K562 (cell line): ENCODE results near the gene OPCML. TPM values are rescaled to one million over a fixed set of nuclear protein-coding genes. Genes with fewer than 3 reads are reported as not detected.

ENCODE experiments used
- ATAC-seq: fragments of 200-7000 bp; cut with Tn5 transposase; 3 replicates; pipeline ENCODE4 v1.9.1; 2020; ENCODE audit warnings: moderate library complexity
- BruUV-seq: library from RNA; stranded (reverse); fragments of 400-500 nt; replicated peaks from 2 replicates; lab custom pipeline; 2021; lab: Mats Ljungman, UMichigan
- CTCF ChIA-PET: fragments of 300-600 bp; formaldehyde crosslinking; extraction: SDS; loops from one replicate; lab custom pipeline; 2021; ENCODE audit warnings: low intra/inter-chr PET ratio; lab: Yijun Ruan, JAX
- POLR2A ChIA-PET: fragments of 300-600, 350-650 bp; sonication (Branson Sonifier 250); formaldehyde crosslinking; extraction: SDS; loops from one replicate; lab custom pipeline; 2021; ENCODE audit warnings: antibody characterized with exemption, inconsistent platforms; lab: Yijun Ruan, JAX
- DNase-seq, 4 experiments: peaks; one replicate each; pipeline versions ENCODE4 v3.0.0 to v3.0.0-alpha.2; 2011 to 2018; ENCODE audit warnings: low spot score in 3 of 4, mixed read lengths in 3 of 4; ENCODE audit errors: extremely low read depth in 1 of 4
- FAIRE-seq: peaks from 2 replicates; lab custom pipeline; 2011; peaks lifted over from hg19 to GRCh38; lab: Jason Lieb, UNC
- H2AFZ ChIP-seq: 2 replicates; pipeline ENCODE4 v1.6.0; 2011; ENCODE audit warnings: low read depth, low read length, control low read depth, inconsistent platforms
- H3K27ac ChIP-seq: fragments of 200-600 bp; 3 replicates; pipeline ENCODE4 v1.8.0; 2011; ENCODE audit warnings: low read depth, mild to moderate bottlenecking, control low read depth, inconsistent platforms, low read length, moderate library complexity, mixed read lengths; ENCODE audit errors: extremely low read depth
- H3K27me3 ChIP-seq, 2 experiments: fragments of 300-600 bp in 1 of 2; 2 replicates in 1 of 2; 3 replicates in 1 of 2; pipeline versions ENCODE4 v1.6.0 to v1.8.0; 2011; ENCODE audit warnings: inconsistent platforms in 2 of 2, low read length in 2 of 2, mild to moderate bottlenecking in 1 of 2, mixed read lengths in 1 of 2, moderate library complexity in 1 of 2; ENCODE audit not compliant: control insufficient read depth in 2 of 2, insufficient read depth in 2 of 2
- H3K36me3 ChIP-seq: fragments of 300-600 bp; 3 replicates; pipeline ENCODE4 v1.8.0; 2011; ENCODE audit warnings: mild to moderate bottlenecking, low read length, inconsistent platforms; ENCODE audit not compliant: control insufficient read depth, insufficient read depth
- H3K4me1 ChIP-seq, 2 experiments: fragments of 200-600 bp in 1 of 2; replicated peaks in 1 of 2; 2 replicates in 1 of 2; 3 replicates in 1 of 2; pipeline versions ENCODE4 v1.5.1 to v1.8.0; 2011; ENCODE audit warnings: inconsistent platforms in 2 of 2, low read length in 2 of 2, mild to moderate bottlenecking in 1 of 2, mixed read lengths in 1 of 2, moderate library complexity in 1 of 2; ENCODE audit not compliant: control insufficient read depth in 2 of 2, insufficient read depth in 2 of 2
- H3K4me2 ChIP-seq: 2 replicates; pipeline ENCODE4 v1.6.1; 2011; ENCODE audit warnings: low read length, control low read depth, inconsistent platforms, mixed read lengths; ENCODE audit not compliant: insufficient read depth
- H3K4me3 ChIP-seq: fragments of 200-600 bp; sonication (generic), shearing (Covaris generic); 2 replicates; pipeline ENCODE4 v1.5.1; 2016; ENCODE audit warnings: control low read depth, inconsistent platforms
- H3K79me2 ChIP-seq: fragments of 200-600 bp; 3 replicates; pipeline ENCODE4 v1.8.0; 2011; ENCODE audit warnings: low read length, inconsistent platforms; ENCODE audit not compliant: control insufficient read depth, insufficient read depth
- H3K9ac ChIP-seq, 2 experiments: 2 replicates each; pipeline versions ENCODE4 v1.6.0 to v1.6.1; 2011; ENCODE audit warnings: low read depth in 2 of 2, low read length in 2 of 2, control low read depth in 1 of 2, inconsistent platforms in 1 of 2, mild to moderate bottlenecking in 1 of 2, mixed read lengths in 1 of 2; ENCODE audit not compliant: insufficient read depth in 1 of 2
- H3K9me1 ChIP-seq: one replicate; pipeline ENCODE4 v1.6.0; 2011; ENCODE audit warnings: inconsistent platforms, mild to moderate bottlenecking, low read length, moderate library complexity; ENCODE audit not compliant: control insufficient read depth, insufficient read depth
- H3K9me3 ChIP-seq: replicated peaks from 2 replicates; pipeline ENCODE4 v1.5.1; 2011; ENCODE audit warnings: low read depth, low read length, inconsistent platforms; ENCODE audit not compliant: control insufficient read depth, insufficient read depth
- H4K20me1 ChIP-seq: replicated peaks from 2 replicates; pipeline ENCODE4 v1.6.1; 2011; ENCODE audit warnings: low read length, inconsistent platforms, mixed read lengths; ENCODE audit not compliant: control insufficient read depth, insufficient read depth
- CEBPZ ChIP-seq: fragments of 150-350 bp; IDR thresholded peaks from 2 replicates; pipeline ENCODE4 v1.6.1; 2014; ENCODE audit warnings: low read depth, mild to moderate bottlenecking, low read length, borderline replicate concordance
- DEAF1 ChIP-seq: fragments of 450-650 bp; formaldehyde crosslinking; IDR thresholded peaks from 2 replicates; pipeline ENCODE4 v1.4.0; 2020; ENCODE audit warnings: mild to moderate bottlenecking, moderate library complexity
- E2F3 ChIP-seq: fragments of 250-450 bp; sonication (Bioruptor Pico); IDR thresholded peaks from 2 replicates; pipeline ENCODE4 v1.4.0; 2020; ENCODE audit warnings: mild to moderate bottlenecking
- ETV6 ChIP-seq, 3 experiments: fragments of 150-350 bp in 1 of 3; sonication (generic) in 1 of 3; formaldehyde crosslinking in 1 of 3; IDR thresholded peaks; 2 replicates each; pipeline versions ENCODE4 v1.6.1 to v1.8.0; 2014 to 2022; ENCODE audit warnings: borderline replicate concordance in 2 of 3, low read depth in 2 of 3, antibody characterized with exemption in 1 of 3, low read length in 1 of 3, mild to moderate bottlenecking in 1 of 3, missing genetic modification reagents in 1 of 3
- SRSF9 ChIP-seq: fragments of 200-400 bp; formaldehyde crosslinking; IDR thresholded peaks from 2 replicates; pipeline ENCODE4 v1.6.1; 2017; ENCODE audit warnings: low read depth, low read length, borderline replicate concordance
- ZBTB40 ChIP-seq, 2 experiments: fragments of 450-650 bp in 1 of 2; sonication (generic) in 1 of 2; formaldehyde crosslinking in 1 of 2; IDR thresholded peaks; 2 replicates each; pipeline versions ENCODE4 v1.7.1 to v1.9.0; 2016 to 2022; ENCODE audit warnings: inconsistent platforms in 1 of 2, mild to moderate bottlenecking in 1 of 2, missing genetic modification reagents in 1 of 2
- ZNF217 ChIP-seq: sonication (generic); formaldehyde crosslinking; IDR thresholded peaks from 2 replicates; pipeline ENCODE4 v1.8.0; 2022; ENCODE audit warnings: mild to moderate bottlenecking, missing genetic modification reagents
- WGBS: fragments of 100-300 bp; shearing (Covaris generic); methylation state at CpG from one replicate; pipeline ENCODE4 v1.1.6; 2016; ENCODE audit warnings: low coverage, mixed read lengths; ENCODE audit not compliant: insufficient coverage; ENCODE audit errors: missing lambda C conversion rate; 5-methylcytosine and 5-hydroxymethylcytosine counted together
- in situ Hi-C: fragments of 300-500 bp; cut with MboI; formaldehyde crosslinking; loops from 4 replicates; pipeline ENCODE4 v1.15.0; 2018; ENCODE audit warnings: inconsistent platforms, mixed read lengths
- intact Hi-C: fragments of 100-400 bp; cut with micrococcal nuclease; formaldehyde crosslinking; loops from 2 replicates; pipeline ENCODE4 v1.14.2; 2022
- polyA plus RNA-seq, 8 experiments: library from polyadenylated mRNA; depleted of rRNA in 4 of 8; stranded (reverse) in 5 of 8; unstranded in 3 of 8; fragments of >200 nt; fragmentation: Nextera tagmentation in 2 of 8; fragmentation: Illumina TruSeq in 1 of 8; extraction: Ambion mirVana in 2 of 8; extraction: Trizol in 1 of 8; gene quantifications; 2 replicates each; pipeline versions ENCODE4 v1.2.1 to v1.2.3, GENCODE V29; 2011 to 2014; ENCODE audit warnings: inconsistent platforms in 1 of 8, missing spikeins in 1 of 8
- total RNA-seq, 7 experiments: library from RNA; depleted of rRNA in 6 of 7; stranded (reverse); fragments of >200 nt in 6 of 7; fragmentation: Illumina TruSeq in 2 of 7; extraction: Trizol in 2 of 7; gene quantifications; 2 replicates each; pipeline versions ENCODE4 v1.2.1 to v1.2.3, GENCODE V29; 2011 to 2021; ENCODE audit warnings: low replicate concordance in 1 of 7

The OPCML gene
- total and polyA plus RNA-seq, 9 of the 15 experiments (the other 6 are each of a cell fraction or from before 2014, with no cell fraction given), result not detected

GRCh38 chr11:132959693-132960092 lies 572.6 kb downstream of the OPCML start:
- no peaks in the 10 kb centered on the region for H4K20me1 ChIP-seq
- no peak for DNase-seq
- no peak overlapping the region for H3K27ac ChIP-seq
- H3K27me3 ChIP-seq, result no peaks in the 10 kb centered on the region
- H3K9me1 ChIP-seq, result no peaks in the 10 kb centered on the region
- H2AFZ ChIP-seq, result no peak overlapping the region
- intact Hi-C loops (no loop called here), in situ Hi-C loops (no loop called here)
- H3K4me2 ChIP-seq, result no peak overlapping the region
- no peak overlapping the region for H3K9ac ChIP-seq
- ChIA-PET CTCF (no interaction called here), POLR2A (no interaction called here)
- 0% methylated on average over 3 of the region's 3 CpGs for WGBS
- no peak for ATAC-seq
- H3K9me3 ChIP-seq, result no peaks in the 10 kb centered on the region
- BruUV-seq, result no TSS peak
- no peak overlapping the region for H3K4me3 ChIP-seq
- H3K79me2 ChIP-seq, result no peaks in the 10 kb centered on the region
- H3K4me1 ChIP-seq, result no peaks in the 10 kb centered on the region
- no peaks in the 10 kb centered on the region for H3K36me3 ChIP-seq
- FAIRE-seq, result no peak
- TF ChIP-seq ZBTB40 (IDR thresholded peaks at IDR 0.05), result no peak
- TF ChIP-seq ZBTB40 (CRISPR knock-in tag; IDR thresholded peaks at IDR 0.05), result no peak
- TF ChIP-seq ZNF217, result no peak
- no peak for TF ChIP-seq E2F3 (CRISPR knock-in tag)
- no peak for TF ChIP-seq CEBPZ
- TF ChIP-seq DEAF1 (CRISPR knock-in tag), result no peak
- TF ChIP-seq ETV6 (IDR thresholded peaks at IDR 0.05; ENCODE audit: borderline replicate concordance in 1 of 2, low read depth in 2 of 2, low read length in 1 of 2), result no peak
- TF ChIP-seq ETV6 (CRISPR knock-in tag; IDR thresholded peaks at IDR 0.05; ENCODE audit: borderline replicate concordance), result no peak
- no peak for TF ChIP-seq SRSF9
